ENCODE data around the gene PHACTR1.

PHACTR1 gene

DNA sequence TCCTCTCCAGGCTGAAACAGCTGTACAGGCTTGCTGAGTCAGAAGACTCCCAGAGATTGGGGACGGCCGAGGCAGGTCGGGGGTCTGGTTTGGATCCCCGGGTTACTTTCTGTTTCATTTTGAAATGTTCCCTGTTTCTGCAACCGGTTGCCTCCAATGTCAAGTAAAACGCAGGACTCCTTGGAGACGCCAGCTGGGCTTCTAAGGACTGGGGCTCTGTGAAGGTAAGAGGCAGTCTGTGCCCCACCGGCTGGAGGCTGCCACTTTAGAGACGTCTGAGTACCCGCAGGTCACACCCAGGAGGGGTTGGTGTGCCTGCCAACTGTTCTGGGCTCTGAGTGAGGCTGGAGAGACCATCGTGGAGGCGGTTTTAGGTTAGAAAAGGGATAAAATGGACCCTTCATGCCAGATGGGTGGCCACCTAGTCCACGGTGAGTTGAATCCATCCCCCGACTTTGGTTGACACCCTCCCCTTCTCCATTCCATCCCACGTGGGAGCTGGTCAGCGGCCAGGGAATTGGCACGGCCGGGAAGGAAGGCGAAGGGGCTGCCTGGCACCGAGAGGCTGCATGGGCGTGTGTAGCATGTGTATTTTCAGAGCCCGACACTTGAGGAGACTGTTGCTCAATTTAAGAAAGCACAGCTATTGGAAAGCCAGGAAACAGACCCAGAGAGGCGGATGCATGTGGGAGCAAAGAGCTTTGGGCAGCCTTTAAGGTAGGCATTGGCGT, 240.9 kb downstream of the PHACTR1 start:
- no peak for DNase-seq

DNA sequence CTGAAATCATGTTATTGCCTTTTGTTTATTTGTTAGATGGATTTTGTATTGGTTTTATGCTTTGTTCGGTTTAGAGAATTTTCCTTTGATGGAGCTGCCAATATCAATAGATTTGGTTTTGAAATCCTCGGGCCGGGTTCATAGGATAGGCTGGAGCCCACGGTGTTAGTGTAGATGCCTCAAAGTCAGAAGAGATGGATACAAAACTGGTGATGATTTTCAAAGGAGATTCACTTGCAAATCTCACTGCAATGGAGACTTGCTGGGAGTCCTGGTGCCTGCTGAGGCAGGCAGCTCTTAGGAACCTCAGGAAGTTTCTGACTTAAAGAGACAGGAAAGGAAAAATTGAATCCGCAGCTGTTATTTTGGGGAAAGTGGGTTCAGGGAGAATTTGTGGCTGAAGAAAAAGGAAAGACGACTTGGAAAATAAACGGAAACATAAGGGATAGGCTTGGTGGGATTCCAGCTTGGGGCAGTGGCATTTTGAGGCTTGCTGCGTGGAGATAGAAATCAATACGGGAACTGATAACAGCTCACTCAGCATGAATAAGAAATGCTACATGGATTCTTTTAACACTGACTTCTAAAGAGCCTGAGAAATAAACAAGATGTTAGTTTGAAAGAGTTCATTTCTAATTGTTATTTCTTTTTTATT, 241.6 kb downstream of the PHACTR1 start:
- no peak for DNase-seq

DNA sequence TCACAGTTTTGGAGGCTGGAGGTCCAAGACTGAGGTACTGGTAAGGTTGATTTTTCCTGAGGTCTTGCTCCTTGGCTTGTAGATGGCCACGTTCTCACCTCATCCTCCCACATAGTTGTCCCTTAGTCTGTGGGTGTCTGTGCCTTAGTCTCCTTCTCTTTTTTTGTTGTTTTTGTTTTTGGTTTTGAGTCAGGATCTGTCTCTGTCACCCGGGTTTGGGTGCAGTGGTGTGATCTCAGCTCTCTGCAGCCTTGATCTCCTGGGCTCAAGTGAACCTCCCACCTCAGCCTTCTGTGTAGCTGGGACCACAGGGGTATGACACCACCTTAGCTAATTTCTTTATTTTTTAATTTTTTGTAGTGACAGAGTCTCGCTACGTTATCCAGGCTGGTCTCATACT, 245.2 kb downstream of the PHACTR1 start:
- DNase-seq, result no peak

DNA sequence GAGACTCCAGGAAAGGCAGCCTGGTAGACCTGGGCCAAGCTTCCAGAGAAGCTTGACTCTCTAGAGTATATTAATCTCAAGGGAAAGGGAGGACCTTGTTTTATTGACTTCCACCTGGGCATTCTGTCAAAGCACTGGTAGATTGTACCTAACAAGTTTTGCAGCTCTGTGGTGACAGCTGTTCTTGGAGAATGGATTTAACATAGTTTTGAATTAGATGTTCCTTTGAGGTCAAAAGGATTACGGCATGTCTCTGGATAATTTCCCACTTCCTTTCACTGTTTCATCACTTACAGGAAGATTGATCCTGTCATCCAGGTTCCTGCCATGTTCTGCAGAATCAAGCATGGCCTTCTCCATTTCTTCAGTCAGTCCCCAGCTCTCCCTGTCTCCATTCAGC, 246.0 kb downstream of the PHACTR1 start:
- no peak for DNase-seq

DNA sequence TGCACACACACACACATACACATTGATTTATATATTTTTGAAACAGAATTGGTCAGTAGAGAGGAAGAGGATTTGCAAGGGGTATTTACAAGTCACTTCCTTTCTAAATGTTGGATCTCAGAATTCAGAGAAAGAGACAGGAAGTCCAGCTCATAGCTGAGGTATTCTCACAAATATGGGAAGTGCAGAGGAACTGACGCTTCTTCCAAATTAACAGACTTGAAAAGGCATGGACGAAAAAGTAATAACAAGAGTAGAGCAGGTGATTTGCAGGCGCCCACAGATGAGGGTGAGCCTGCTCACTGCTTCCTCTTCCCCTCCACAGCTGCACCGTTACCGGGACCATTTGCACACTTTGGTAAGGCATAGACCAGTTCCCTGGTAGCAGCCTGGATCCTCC, 246.4 kb downstream of the PHACTR1 start:
- DNase-seq, result no peak

DNA sequence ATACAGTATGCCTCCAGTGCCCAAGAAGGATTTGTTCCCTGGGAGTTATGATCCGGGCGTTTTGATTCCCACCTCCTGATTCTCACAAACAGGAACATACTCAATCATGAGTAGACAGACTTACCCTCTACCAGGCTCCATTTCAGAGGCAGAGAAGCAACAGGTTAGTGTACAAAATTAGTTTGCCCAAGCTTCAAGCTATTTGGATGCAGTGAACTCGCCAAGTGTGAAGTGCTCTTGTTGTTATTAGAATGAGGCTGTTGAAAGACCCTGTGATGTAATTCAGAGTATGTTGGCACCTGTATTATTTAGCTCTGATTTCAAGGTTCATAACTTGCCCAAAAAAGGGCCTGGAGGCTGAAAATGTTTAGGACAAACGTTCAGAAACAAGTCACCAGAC, 247.0 kb downstream of the PHACTR1 start:
- DNase-seq, result no peak

DNA sequence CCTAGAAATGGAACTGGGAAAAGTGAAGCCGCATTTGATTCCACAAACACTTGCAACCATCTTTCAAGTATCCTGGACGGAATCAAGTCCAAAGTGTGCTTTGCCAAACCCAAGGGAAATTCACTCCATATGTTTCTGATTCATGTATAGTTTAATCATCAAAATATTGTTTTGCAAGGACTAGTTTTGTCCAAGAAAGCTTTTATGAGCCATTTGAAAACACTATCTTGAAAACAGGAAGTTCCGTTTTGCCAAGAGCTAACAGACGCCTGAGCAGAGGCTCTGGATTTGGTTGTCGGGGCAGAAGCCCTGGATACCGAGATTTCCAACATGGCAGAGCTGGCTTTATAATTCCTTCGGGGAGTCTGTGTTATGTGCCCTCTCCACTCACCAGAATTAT, 251.1 kb downstream of the PHACTR1 start:
- no peak for DNase-seq

DNA sequence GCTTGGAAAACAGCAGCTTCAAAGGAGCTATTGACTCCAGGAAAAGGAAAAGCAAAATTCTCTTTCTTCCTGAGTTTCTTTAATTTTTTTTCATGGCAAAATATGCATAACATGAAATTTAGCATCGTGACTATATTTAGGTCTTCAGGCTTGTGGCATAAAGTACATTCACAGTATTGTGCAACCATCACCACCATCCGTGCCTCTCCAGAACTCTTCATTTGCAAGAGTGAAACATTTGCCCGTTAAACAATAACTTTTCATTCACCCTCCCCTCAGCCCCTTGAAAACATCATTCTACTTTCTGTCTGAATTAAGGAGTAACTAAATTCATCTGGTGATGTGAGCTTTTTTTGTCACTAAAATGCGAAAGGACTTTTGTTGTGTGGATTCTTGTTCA, 251.7 kb downstream of the PHACTR1 start:
- no peak for DNase-seq

DNA sequence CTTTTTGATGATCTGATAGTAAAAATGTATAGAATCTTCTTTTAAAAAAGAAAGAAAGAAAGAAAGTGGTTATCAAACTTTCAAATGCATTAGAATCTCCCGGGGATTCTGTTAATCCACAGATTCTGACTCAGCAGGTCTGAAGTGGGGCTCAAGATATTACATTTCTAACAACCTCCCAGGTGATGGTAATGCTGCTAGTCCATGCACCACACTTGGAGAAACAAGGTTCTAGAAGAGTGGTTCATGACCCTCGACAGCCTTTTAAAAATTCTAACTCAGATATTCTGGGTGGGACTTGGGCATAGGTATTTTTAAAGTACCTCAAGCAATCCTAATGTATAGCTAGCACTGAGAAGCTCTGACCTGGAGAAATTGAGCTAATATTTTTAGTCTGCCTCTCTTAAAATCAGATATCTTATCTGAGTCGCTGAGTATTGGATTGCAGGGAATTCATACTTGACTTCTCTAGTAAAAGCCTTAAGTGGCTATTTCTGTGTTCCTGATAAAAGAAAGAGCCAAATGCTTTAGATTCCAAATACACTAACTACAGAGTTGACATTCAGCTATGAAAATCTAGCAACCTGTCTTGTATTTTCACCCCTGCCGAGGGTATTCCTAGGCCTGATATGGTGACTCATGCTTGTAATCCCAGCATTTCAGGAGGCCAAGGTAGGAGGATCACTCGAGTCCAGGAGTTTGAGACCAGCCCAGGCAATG, 252.4 kb downstream of the PHACTR1 start:
- no peak for DNase-seq

DNA sequence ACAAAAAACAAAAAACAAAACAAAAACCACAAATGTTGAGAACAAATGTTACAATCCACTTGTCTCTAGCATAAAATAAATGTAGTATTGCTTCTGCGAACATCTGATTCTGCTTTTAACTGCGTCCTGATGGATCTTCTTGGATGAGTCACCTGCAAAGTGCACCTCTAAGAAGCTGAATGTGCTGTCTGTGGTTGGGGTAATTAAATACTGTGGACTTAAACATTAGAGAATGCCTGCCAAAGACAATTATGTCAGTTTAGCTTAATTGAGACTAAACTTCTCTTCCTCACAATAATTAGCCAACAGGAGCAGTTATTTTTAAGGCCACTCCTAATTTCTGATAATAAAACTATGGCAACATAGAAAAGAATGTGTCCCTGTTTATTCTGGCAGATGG, 253.4 kb downstream of the PHACTR1 start:
- DNase-seq, result no peak

DNA sequence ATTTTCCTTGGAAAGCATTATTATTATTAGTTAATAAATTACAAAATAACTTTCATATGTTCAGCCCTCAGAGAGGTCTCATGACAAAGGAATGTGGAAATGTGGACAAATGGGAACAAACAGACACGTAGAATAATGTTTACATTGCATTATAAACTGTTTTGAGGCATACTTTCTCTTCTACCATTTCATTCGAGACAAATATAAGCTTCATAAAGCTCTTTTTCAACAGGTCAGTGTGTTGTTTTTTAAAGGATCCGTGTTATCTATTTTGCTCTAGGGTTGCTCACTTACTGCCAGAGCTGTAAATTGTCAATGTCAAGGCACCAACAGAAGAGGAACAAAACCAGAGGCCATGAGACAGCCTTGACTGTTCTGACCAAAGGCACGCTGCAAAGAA, 256.8 kb downstream of the PHACTR1 start:
- DNase-seq, result no peak

DNA sequence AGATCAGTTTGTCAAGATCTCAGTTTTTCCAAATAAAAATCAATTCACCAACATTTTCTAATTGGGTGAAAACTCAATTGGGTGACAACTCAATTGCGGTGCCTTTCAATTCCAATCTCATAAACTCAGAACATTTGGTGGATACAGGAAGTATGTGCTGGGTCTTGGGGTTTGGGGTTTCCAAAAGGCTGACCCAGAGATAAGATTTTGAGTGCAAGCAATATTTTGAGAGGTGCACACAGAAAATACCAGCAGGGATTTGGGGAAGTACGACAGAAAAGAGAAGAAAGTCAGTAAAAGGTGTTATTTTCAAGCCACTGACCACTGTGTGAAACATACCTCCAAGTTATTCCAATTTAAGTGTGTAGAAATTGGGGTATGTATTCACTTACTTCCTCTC, 258.0 kb downstream of the PHACTR1 start:
- DNase-seq, result no peak

DNA sequence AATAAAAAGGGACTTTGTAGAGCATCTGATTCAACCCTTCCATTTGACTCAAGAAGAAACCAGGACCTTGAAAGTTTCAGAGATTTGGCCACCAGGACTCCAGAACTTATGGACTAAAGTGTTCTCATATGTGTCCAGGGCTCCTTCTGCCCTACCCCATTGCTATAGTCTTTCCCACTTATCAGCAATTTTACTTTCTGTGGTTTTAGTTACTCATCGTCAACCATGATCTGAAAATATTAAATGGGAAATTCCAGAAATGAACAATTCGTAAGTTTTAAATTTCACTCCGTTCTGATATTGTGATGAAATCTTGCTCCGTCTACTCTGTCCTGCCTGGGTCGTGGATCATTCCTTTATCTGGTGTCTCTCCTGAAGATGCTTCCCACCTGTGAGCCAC, 259.8 kb downstream of the PHACTR1 start:
- no peak for DNase-seq

DNA sequence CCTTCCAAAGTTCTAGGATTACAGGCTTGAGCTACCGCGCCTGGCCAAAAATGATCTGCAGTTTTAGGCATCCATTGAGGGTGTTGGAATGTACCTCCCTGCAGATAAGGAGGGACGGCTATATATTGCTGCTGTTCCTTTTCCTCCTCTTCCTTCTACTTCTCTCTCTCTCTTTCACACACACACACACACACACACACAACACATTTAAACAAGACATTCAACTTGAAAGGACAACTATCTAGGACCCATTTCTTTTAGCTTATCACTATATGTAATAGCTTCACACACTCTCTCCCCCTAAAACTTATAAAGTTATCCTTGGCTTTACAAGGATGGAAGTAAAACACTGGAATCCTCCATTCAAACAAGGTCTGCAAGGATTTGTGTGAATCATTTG, 260.6 kb downstream of the PHACTR1 start:
- DNase-seq, result no peak

DNA sequence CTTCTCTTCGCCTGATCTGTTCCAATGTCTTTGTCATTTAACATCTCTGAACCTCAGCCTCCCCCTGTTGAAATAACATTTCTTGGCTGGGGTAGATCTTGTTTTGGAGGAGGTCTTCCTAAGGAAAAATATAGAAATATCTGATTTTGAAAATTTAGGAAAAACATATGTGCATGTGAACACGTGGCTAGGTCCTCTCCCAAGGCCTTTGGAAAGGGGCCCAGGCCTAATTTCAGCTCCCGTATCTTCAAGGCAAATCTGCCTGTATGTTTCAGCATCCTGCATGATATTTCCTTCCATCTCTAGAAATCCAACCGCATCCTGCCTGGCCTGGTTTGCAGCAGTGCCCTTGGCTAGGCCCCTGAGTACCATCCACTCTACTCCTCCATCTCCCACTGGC, 261.2 kb downstream of the PHACTR1 start:
- DNase-seq, result no peak

DNA sequence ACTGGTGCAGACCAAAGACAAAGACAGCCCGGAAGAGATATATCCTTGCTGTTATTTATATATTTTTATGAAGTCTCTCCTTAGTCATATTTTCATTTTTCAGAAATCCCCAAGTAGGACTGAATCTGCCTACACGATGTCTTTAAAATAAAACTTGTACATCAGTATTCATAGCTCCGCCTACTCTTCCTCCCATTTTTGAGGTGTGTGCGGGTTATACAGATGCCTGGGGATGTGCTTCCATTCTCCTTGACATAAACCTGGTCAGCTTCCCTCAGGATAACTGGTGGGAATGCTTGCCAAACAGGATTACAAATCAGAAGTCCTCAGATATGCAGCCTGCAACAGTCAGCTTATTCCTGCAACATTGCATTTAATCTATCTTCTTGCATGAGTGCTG, 264.2 kb downstream of the PHACTR1 start:
- no peak for DNase-seq

DNA sequence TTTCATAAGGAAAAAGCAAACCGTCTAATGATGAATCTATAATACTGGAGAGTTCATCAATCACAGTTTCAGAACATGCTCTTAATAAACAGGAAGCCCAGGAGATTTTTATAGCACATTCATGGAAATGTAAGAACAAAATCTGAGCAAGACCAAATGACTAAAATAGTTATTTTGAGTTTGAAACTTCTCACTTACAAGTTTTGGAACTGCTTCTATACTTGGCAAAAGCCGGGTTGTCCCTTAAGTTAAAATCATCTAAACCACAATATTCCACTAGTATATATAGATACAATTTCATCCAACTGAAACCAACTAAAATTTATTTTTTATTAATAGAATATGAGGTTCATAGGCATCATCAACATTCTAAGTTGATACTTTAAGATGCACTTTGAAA, 268.2 kb downstream of the PHACTR1 start:
- no peak for DNase-seq

DNA sequence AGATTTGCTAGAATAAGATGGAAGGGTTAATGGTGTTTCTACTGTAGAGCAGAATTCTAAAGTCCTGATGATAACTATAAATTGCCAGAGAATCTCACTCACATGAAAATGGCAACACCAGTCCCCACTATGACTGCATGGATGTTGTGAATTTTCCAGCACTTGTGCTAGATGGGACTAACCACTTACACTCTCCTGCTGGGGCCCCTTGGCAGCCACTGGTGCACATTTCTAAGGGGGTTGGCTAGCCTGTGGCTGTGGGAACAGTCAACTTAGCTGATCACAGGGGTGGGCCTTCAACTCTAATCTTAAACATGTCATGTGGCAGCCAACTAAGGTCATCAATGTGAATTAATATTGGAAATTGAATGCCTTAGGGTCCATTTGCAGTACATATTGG, 271.2 kb downstream of the PHACTR1 start:
- DNase-seq, result no peak

DNA sequence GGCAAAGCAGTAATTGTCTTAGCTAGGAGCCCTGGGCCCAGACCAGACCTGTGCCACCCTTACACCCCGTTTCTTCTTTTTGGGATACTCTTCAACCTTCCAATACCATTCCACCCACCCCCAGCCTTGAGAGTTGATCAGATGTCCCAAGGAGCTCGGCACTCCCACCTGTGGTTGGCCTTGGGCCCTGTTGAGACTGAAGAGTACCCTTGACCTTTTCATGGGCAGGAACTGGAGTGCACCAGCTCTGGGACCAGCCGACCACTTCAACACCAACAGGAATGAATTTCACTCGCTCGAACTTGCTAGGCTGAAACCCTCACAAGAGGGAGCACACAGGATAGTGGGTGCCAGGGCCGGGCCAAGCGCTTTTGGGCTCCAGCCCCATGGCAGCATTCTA, 273.6 kb downstream of the PHACTR1 start:
- no peak for DNase-seq

DNA sequence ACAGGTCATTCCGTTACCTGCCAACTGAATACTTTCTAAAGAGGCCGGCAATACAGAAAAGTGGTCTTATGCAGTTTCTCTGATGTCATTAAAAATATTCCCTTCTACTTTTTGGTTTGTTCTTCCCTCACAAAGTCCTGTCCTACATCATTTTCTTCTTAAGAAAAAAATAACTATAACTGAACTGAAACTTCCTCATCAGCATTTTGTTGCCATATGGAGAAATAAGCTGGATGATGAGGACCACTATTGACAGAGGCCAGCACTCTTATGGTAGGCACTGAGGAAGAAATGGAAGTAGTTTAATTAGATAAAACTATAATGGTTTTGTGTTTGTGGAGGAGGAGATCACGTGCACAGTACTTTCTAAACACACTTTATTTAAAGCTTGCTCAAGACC, 274.9 kb downstream of the PHACTR1 start:
- DNase-seq, result no peak

DNA sequence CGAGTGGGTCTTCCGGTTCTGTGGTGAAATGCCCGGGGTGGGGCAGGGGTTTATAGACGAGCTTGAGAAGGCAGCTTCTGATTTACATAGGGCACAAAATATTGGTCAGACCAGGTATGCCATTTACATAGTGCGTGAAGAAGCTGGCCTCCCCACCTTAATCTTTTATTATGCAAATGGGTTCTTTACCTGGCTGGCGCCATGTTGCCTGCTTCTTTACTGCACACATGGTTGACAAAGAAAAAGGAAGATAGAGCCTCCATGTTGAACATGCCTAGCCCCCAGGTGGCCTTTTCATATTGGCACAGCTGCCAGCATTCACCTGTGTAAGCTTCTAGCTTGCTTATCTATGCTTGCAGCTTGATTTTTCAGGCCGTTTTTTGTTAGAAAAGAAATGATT, 276.2 kb downstream of the PHACTR1 start:
- DNase-seq, result no peak

DNA sequence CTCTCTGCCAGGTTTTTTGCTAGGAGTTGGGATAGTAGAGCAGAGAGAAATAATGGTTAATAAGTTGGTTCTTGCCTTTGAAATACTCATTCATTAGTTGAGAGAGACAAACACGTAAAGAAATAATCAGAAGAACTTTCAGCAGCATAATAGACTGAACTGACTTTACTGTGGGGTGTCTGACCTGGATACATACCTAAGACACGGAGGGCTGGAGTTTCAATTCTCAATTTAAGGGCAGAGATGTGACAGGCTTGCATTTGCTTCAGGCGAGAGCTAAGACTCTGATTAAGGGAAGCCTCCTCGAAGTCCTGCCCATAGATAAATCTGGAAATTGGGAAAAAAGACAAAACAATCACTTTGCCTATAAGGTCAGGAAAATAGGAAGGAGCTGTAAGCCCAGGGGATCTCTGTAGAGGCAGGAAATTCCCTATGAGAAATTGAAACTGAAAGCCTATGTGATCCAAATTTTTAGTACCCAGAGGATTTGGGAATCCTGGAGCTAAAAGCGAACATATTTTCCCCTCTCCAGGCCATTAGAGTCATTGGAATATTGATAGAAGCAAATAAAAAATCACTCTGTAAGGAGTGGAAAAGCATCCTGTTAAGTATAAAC, 276.8 kb downstream of the PHACTR1 start:
- no peak for DNase-seq

DNA sequence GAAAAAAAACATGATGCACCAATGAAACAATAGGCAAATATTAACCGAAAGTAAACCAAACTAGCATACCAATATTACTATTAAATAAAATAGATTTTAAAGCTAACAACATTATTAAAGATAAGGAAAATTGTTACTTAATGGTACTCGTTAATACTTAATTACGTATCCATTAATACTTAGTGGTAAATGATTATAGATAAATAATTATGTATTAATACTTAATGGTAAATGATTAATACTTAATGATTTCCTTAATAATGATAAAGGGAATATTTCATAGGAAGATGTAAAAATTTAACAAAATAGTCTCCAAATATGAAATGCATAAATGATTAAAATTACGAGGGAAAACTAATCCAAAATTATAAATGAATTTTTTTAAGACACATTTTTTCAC, 278.9 kb downstream of the PHACTR1 start:
- no peak for DNase-seq

DNA sequence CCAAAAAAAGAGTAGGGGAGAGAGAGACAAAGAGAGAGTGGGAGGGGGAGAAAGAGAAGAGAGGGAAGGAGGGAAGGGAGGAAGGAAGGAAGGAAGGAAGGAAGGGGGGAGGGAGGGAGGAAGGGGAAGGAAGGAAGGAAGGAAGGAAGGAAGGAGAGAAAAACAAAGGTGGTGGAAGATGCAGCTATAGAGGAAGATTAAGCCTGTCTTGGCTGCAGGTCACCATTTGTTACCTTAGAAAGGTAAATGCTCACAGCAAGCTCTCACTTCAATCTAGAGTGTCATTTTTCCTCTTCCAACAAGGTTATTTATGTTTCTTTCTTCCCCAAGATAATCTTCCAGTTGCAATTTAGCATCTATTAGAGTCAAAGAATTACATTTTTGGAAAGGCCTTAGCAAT, 284.0 kb downstream of the PHACTR1 start:
- no peak for DNase-seq

All from DMS 273 treated with DMSO at 0.1 percent for 48 hours (cell line).